Measurements from ENCODE around the gene THSD4. TPM values are rescaled to one million over a fixed set of nuclear protein-coding genes. Genes with fewer than 3 reads are reported as not detected.

The THSD4 gene
- 5.1 TPM for total RNA-seq
- long read RNA-seq, partial matches to known transcripts: 0 of 4 reads
- long read RNA-seq, other reads (novel, unspliced or antisense): 4 of 4 reads

- DNase-seq (ENCODE audit: low spot score): no peak
These were observed at the start of gene THSD4 for GRCh38 chr15:71114887-71115566. TSS of gene THSD4 (plus strand) at chr15:71115471.

- DNase-seq (ENCODE audit: low spot score): no peak
These were observed 48.3 kb upstream of the THSD4 start for GRCh38 chr15:71066983-71067382.

GRCh38 chr15:71069693-71070092, 45.6 kb upstream of the THSD4 start:
- DNase-seq (ENCODE audit: low spot score): no peak

GRCh38 chr15:71071529-71071928, 43.7 kb upstream of the THSD4 start:
- no peak for DNase-seq (ENCODE audit: low spot score)

GRCh38 chr15:71072423-71072822, 42.8 kb upstream of the THSD4 start:
- DNase-seq (ENCODE audit: low spot score): no peak

GRCh38 chr15:71078506-71079207, 36.6 kb upstream of the THSD4 start:
- no peak for DNase-seq (ENCODE audit: low spot score)

GRCh38 chr15:71079208-71080044, 35.8 kb upstream of the THSD4 start:
- DNase-seq (ENCODE audit: low spot score): no peak

GRCh38 chr15:71080166-71080565, 35.1 kb upstream of the THSD4 start:
- DNase-seq (ENCODE audit: low spot score): no peak

GRCh38 chr15:71080705-71081104, 34.6 kb upstream of the THSD4 start:
- DNase-seq (ENCODE audit: low spot score): no peak

- no peak for DNase-seq (ENCODE audit: low spot score)
These were observed 32.5 kb upstream of the THSD4 start for GRCh38 chr15:71082803-71083202.

- DNase-seq (ENCODE audit: low spot score): no peak
These were observed 31.9 kb upstream of the THSD4 start for GRCh38 chr15:71083349-71083748.

GRCh38 chr15:71084264-71084663, 31.0 kb upstream of the THSD4 start:
- no peak for DNase-seq (ENCODE audit: low spot score)

- no peak for DNase-seq (ENCODE audit: low spot score)
These were observed 29.5 kb upstream of the THSD4 start for GRCh38 chr15:71085809-71086208.

- no peak for DNase-seq (ENCODE audit: low spot score)
These were observed 27.1 kb upstream of the THSD4 start for GRCh38 chr15:71088155-71088554.

GRCh38 chr15:71088683-71089082, 26.6 kb upstream of the THSD4 start:
- DNase-seq (ENCODE audit: low spot score): no peak

GRCh38 chr15:71089801-71090200, 25.5 kb upstream of the THSD4 start:
- no peak for DNase-seq (ENCODE audit: low spot score)

- DNase-seq (ENCODE audit: low spot score): no peak
These were observed 23.7 kb upstream of the THSD4 start for GRCh38 chr15:71091601-71092000.

- DNase-seq (ENCODE audit: low spot score): no peak
These were observed 23.1 kb upstream of the THSD4 start for GRCh38 chr15:71092056-71092600.

GRCh38 chr15:71093054-71094024, 21.9 kb upstream of the THSD4 start:
- DNase-seq (ENCODE audit: low spot score): no peak

- DNase-seq (ENCODE audit: low spot score): no peak
These were observed 21.1 kb upstream of the THSD4 start for GRCh38 chr15:71094137-71094536.

All from mesenteric fat pad (tissue), 1 donor.